ENCODE measurements around the gene ZNF831. TPM values are rescaled to one million over a fixed set of nuclear protein-coding genes. Genes with fewer than 3 reads are reported as not detected.

ZNF831 gene
- polyA plus RNA-seq, 1 of the 3 experiments (the other 2 are of a cell fraction) = not detected

DNA sequence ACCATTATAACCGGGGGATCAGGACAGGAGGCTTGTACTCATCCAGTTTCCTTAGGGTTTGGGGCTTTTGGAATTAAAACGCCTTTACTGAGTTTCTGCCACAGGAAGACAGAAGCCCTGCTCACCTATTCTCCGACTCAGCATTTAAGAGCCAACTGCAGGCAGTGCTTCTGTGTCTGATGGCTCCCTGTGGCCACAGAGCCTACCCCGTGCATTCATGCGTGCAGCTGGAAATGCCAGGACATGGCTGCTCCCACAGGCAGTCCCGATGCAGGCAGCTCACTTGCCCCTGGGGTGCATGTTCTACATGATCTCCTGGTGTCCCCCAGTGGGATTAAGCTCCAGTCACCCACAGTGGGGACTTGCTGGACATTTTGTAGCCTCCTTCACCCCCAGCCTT, 22.2 kb downstream of the ZNF831 start:
- H3K4me2 ChIP-seq = no peak overlapping the region
- TF ChIP-seq FOXM1 (IDR thresholded peaks at IDR 0.05; ENCODE audit: low read depth) = no peak
- TF ChIP-seq NFIC (IDR thresholded peaks at IDR 0.05; ENCODE audit: borderline replicate concordance) = no peak
- no peak for TF ChIP-seq RCOR1 (IDR thresholded peaks at IDR 0.05; ENCODE audit: low read length)
- TF ChIP-seq TAF1 (IDR thresholded peaks at IDR 0.05; ENCODE audit: borderline replicate concordance, low read depth, low read length) = no peak
- no peak for TF ChIP-seq EP300 (IDR thresholded peaks at IDR 0.05; ENCODE audit: borderline replicate concordance in 1 of 2, low read depth in 1 of 2, low read length in 1 of 2)
- TF ChIP-seq, protein P1, sequence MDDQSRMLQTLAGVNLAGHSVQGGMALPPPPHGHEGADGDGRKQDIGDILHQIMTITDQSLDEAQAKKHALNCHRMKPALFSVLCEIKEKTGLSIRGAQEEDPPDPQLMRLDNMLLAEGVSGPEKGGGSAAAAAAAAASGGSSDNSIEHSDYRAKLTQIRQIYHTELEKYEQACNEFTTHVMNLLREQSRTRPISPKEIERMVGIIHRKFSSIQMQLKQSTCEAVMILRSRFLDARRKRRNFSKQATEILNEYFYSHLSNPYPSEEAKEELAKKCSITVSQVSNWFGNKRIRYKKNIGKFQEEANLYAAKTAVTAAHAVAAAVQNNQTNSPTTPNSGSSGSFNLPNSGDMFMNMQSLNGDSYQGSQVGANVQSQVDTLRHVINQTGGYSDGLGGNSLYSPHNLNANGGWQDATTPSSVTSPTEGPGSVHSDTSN (IDR thresholded peaks at IDR 0.05) = no peak
- no peak for TF ChIP-seq TCF12 (IDR thresholded peaks at IDR 0.05)
- TF ChIP-seq, protein P2, sequence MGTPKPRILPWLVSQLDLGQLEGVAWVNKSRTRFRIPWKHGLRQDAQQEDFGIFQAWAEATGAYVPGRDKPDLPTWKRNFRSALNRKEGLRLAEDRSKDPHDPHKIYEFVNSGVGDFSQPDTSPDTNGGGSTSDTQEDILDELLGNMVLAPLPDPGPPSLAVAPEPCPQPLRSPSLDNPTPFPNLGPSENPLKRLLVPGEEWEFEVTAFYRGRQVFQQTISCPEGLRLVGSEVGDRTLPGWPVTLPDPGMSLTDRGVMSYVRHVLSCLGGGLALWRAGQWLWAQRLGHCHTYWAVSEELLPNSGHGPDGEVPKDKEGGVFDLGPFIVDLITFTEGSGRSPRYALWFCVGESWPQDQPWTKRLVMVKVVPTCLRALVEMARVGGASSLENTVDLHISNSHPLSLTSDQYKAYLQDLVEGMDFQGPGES (IDR thresholded peaks at IDR 0.05; ENCODE audit: low read depth, low read length) = no peak
- TF ChIP-seq, protein P3, sequence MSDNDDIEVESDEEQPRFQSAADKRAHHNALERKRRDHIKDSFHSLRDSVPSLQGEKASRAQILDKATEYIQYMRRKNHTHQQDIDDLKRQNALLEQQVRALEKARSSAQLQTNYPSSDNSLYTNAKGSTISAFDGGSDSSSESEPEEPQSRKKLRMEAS (IDR thresholded peaks at IDR 0.05; ENCODE audit: low read depth) = no peak
- TF ChIP-seq MXI1 (IDR thresholded peaks at IDR 0.05; ENCODE audit: low read depth, low read length) = no peak
- no peak for TF ChIP-seq RFX5 (IDR thresholded peaks at IDR 0.05; ENCODE audit: low read length)
- TF ChIP-seq TEAD4 (IDR thresholded peaks at IDR 0.05; ENCODE audit: borderline replicate concordance, insufficient read depth) = no peak
- TF ChIP-seq, protein P4, sequence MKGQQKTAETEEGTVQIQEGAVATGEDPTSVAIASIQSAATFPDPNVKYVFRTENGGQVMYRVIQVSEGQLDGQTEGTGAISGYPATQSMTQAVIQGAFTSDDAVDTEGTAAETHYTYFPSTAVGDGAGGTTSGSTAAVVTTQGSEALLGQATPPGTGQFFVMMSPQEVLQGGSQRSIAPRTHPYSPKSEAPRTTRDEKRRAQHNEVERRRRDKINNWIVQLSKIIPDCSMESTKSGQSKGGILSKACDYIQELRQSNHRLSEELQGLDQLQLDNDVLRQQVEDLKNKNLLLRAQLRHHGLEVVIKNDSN (IDR thresholded peaks at IDR 0.05; ENCODE audit: borderline replicate concordance, low read depth) = no peak
- TF ChIP-seq MEF2A (IDR thresholded peaks at IDR 0.05; ENCODE audit: borderline replicate concordance, low read depth) = no peak
- no peaks in the 10 kb centered on the region for H3K27me3 ChIP-seq (ENCODE audit: insufficient read depth)
- no peaks in the 10 kb centered on the region for H3K79me2 ChIP-seq (ENCODE audit: insufficient read depth)
- no peak overlapping the region for H3K27ac ChIP-seq (ENCODE audit: low read depth in 2 of 2, low read length in 1 of 2)
- ChIA-PET CTCF (interaction anchor here (2.4 kb wide), 1 partner anchor 98 kb away, joined by 6 read pairs; no protein-coding TSS in a partner anchor), POLR2A (no interaction called here)
- no peaks in the 10 kb centered on the region for H3K9me2 ChIP-seq
- no peaks in the 10 kb centered on the region for H3K36me3 ChIP-seq (replicated peaks in 1 of 2; ENCODE audit: control insufficient read depth in 1 of 2, insufficient read depth in 2 of 2, low read length in 1 of 2)
- H3K9ac ChIP-seq = no peak overlapping the region
- H3K9me3 ChIP-seq = no peaks in the 10 kb centered on the region
- no peaks in the 10 kb centered on the region for H4K20me1 ChIP-seq (ENCODE audit: insufficient read depth)
- 19% methylated on average over 2 of the region's 6 CpGs for WGBS (ENCODE audit: low lambda C conversion rate)
- no peak overlapping the region for H3K4me3 ChIP-seq (ENCODE audit: low read depth in 2 of 2, low read length in 1 of 2)
- DNase-seq = no peak
- no peaks in the 10 kb centered on the region for H3F3A ChIP-seq (replicated peaks; ENCODE audit: insufficient read depth)
- no peak overlapping the region for H2AFZ ChIP-seq (ENCODE audit: low read depth)
- no peaks in the 10 kb centered on the region for H3K4me1 ChIP-seq (ENCODE audit: control insufficient read depth in 1 of 2, insufficient read depth in 2 of 2, low read depth in 1 of 2, low read length in 1 of 2)

DNA sequence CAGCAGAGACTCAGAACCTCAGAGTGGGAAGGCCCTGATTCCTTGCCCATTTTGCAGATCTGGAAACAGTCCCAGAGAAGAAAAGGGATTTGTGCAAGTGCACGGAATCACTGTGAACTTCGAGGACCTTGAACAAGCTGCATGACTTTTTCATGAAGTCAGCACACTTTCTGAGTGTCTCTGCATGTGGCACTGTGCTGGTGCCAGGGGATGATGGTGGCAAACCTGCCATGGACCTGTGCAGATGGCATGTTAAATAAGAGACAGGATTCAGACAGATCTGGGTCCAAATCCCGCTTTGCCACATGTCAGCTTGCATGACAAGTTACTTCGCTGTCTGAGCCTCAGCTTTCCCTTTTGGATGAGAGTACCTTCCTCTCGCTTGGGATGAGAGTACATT, 26.8 kb downstream of the ZNF831 start:
- WGBS (ENCODE audit: low lambda C conversion rate) = 37% methylated on average over 5 of the region's 5 CpGs
- Histone ChIP-seq H4K20me1 (ENCODE audit: insufficient read depth) (no peaks in the 10 kb centered on the region), H3F3A (replicated peaks; ENCODE audit: insufficient read depth) (no peaks in the 10 kb centered on the region), H3K9ac (no peak overlapping the region), H3K4me3 (ENCODE audit: low read depth in 2 of 2, low read length in 1 of 2) (no peak overlapping the region), H3K27ac (ENCODE audit: low read depth in 2 of 2, low read length in 1 of 2) (no peak overlapping the region), H3K79me2 (ENCODE audit: insufficient read depth) (no peaks in the 10 kb centered on the region), H3K27me3 (ENCODE audit: insufficient read depth) (no peaks in the 10 kb centered on the region), H3K36me3 (replicated peaks in 1 of 2; ENCODE audit: control insufficient read depth in 1 of 2, insufficient read depth in 2 of 2, low read length in 1 of 2) (no peaks in the 10 kb centered on the region), H3K9me3 (no peaks in the 10 kb centered on the region), H3K4me1 (ENCODE audit: control insufficient read depth in 1 of 2, insufficient read depth in 2 of 2, low read depth in 1 of 2, low read length in 1 of 2) (no peaks in the 10 kb centered on the region), H2AFZ (ENCODE audit: low read depth) (no peak overlapping the region), H3K9me2 (no peaks in the 10 kb centered on the region), H3K4me2 (no peak overlapping the region)
- no peak for DNase-seq
- POLR2A ChIA-PET = no interaction called here
- CTCF ChIA-PET = interaction anchor here (1.4 kb wide), 1 partner anchor 336 kb away, joined by 3 read pairs; no protein-coding TSS in a partner anchor
- TF ChIP-seq, protein P4 (IDR thresholded peaks at IDR 0.05; ENCODE audit: borderline replicate concordance, low read depth) = no peak
- TF ChIP-seq JUND (IDR thresholded peaks at IDR 0.05) (no peak), MEF2A (IDR thresholded peaks at IDR 0.05; ENCODE audit: borderline replicate concordance, low read depth) (no peak), MXI1 (IDR thresholded peaks at IDR 0.05; ENCODE audit: low read depth, low read length) (no peak)
